Urothelium cell line (cell line): Measurements from ENCODE around the gene RAB5B.
A peak's percentile ranks its signal among the peaks of the same experiment; 100 is the strongest.

Source experiments
- DNase-seq: peaks from one replicate; pipeline ENCODE4 v3.0.0; 2011; ENCODE audit warnings: low spot score, mixed read lengths
- FAIRE-seq: peaks from 2 replicates; lab custom pipeline; 2011; peaks lifted over from hg19 to GRCh38; lab: Jason Lieb, UNC

The RAB5B gene

DNA sequence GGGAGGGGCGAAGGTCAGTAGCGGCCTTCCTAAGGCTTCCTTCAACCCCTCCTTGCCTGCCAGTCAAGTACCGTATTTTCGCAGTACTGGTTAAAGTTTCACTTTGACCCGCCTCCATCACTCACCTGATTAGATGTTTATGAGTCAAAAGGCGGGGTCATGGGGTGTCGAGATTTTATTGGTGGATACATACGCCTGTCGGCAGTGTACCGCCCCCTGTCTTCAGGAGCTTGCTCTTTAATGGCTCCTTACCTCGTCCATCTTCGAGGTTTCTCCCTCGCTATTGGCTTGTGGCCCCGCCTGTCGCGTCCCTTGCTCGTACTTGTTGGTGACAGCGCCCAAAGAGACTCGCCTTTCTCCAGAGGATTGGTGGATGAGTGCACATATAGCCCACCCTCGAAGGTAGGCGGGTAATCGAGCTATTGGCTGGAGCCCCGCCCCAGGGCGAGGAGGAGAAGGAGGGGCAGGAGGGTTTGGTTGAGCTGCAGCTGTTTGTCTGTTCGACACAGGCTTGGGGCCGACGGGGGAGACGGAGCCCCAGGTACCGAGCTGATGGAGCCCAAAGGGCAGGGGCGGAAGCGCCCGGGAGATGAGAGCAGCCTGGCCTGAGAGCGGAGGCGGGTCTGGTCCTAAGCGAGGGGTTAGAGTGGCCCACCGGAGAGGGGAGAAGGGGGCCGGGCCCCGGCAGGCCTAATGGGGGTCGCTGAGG is at the start of gene RAB5B:
Gene RAB5B, plus strand, starts transcription at position 480 of the 709 bp plus-strand sequence. CDS start 12,883 bp downstream, outside the sequence.
- DNase-seq = peak; percentile 96
- peak; percentile 91 for FAIRE-seq

GRCh38 chr12:55925371-55925770 is 48.5 kb upstream of the RAB5B start:
- DNase-seq (no peak), FAIRE-seq (no peak)

GRCh38 chr12:55925870-55926737 is 47.8 kb upstream of the RAB5B start:
- FAIRE-seq (no peak), DNase-seq (no peak)

- peak; percentile 93 for DNase-seq
- FAIRE-seq = no peak
These were observed 46.9 kb upstream of the RAB5B start for GRCh38 chr12:55926738-55927587.

- DNase-seq (peak; percentile 62), FAIRE-seq (no peak)
These were observed 46.0 kb upstream of the RAB5B start, which contains the start of gene PYM1 for GRCh38 chr12:55927588-55928502. Gene PYM1, minus strand, starts transcription at chr12:55927894. Its CDS starts 133 bp downstream, at chr12:55927761.

DNA sequence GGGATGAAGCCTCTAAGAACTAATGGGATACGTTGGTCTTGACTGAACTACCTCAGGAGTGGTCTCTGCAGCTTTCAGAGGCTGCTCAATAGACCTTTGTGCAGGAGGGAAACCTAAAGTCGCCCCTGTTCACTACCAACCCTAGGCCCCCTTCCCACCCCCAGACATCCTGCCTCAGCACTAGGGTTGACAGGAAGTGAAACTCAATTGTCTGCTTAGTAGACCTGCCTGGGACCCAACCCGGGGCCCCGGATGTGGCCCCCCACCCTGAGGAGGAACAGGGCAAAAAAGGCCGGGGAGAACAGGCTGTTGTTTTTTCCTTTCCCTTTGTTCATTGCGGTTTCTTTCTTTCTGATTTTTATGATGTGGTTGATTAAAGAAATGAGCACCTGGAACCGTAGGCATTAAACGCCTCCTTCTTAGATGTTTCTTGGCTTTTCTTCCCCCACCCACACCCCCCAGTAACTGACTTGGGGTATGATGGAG is 44.5 kb upstream of the RAB5B start:
- FAIRE-seq = no peak
- no peak for DNase-seq

DNA sequence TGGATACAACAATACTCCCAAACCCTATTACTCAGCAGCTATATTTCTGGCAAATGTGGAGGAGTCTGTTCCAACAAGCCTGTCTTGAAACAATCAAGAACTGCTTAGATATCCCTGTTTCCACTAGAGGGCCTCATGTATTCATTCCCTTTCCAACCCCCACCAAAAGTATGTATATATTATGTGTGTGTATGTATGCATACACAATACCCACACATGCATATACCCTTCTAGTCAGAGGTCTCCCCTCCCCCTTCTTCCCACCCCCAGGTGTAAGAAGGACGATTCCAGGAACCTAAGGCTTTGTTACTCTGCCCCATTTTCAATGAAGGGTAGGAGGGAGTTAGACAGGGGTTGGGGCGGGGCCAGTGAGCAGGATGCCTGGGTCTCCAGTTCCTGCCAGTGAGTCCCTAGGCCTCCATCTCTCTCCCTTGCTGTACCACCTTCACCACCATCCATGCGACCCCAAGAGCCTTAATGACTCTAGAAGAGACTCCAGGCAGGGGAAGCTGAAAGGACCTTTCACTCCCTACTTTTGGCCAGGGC is 43.0 kb upstream of the RAB5B start, which contains the start of gene DGKA:
Gene DGKA, plus strand, starts transcription at position 392 of the 546 bp plus-strand sequence. CDS start 5,342 bp downstream, outside the sequence.
- DNase-seq (peak; percentile 54), FAIRE-seq (no peak)

DNA sequence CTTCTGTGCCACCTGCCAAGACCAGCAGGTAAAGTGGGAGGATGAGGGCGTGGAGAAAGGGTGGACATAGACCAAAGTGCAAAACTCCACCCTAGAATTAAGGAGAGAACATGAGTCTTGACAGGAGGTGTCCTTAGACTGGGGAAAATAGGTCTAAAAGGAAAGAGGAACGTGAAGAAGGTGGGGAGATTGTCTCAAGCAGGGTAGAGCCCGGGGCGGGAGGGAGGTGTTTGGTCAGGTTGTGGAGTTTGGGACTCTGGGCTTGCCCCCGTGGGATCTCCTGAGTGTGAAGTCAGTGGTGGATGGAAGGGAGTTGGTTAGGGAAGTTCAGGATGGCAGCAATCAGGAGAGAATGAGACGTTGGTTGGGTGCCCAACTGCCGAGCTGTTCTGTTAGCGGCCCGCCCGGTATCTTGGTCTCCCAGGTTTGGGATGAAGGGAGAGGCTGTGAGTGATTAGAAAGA is 42.5 kb upstream of the RAB5B start:
- FAIRE-seq = no peak

DNA sequence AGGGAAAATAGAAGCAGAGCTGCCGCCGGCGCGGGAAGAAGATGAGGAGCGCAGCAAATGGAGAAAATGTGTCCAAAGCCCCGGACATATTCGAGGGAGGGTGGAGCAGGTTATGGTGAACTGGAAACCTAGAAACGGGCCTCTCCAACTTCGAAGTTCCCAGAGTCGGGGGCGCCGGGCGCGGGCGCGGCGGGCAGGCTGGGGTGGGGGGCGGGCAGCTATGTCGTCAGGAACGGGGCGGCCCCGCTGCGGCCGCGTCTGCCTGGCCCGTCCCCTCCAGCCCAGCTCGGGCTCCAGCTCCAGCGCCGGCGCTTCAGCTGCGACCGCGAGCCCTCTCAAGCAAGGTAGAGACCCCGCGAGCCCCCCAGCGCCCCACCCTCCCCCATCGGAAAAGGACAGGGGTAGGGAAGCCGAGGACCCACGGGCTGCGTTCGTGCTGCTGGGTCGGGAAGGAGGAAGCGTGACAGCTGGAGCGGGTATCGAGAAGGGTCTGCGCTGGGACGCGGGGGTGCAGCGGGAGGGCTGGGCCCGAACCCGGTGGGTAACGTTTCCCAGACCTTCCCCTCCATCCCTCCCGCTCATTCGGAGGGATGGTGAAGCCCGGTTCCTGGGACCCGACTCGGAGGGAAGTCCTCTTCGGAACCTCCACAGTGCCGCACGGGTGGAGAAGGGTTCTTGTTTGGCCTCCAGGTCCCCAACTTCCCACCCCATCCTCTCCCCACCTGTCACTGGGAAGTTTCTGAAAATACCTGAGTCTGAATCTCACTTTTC is 41.9 kb upstream of the RAB5B start:
- DNase-seq (peak; percentile 72), FAIRE-seq (no peak)

More for the DNA sequence above, 42.5 kb upstream of the RAB5B start:
- DNase-seq = no peak

DNA sequence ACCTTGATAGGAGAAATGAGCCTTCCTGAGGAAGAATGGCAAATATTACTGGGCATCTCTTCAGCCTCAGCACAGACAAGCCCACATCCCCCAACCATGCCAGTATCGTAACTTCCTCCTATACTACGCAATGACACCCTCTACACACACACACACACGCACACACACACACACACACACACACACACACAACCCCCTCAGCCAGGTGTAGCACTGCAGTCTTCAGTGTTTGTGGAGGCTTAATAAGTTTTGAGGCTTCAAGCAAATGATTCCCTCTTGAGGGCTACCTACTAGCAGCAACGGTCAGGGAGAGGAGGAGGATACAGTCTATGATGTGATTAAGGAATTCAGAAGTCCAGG is 41.3 kb upstream of the RAB5B start:
- FAIRE-seq (no peak), DNase-seq (peak; percentile 27)

DNA sequence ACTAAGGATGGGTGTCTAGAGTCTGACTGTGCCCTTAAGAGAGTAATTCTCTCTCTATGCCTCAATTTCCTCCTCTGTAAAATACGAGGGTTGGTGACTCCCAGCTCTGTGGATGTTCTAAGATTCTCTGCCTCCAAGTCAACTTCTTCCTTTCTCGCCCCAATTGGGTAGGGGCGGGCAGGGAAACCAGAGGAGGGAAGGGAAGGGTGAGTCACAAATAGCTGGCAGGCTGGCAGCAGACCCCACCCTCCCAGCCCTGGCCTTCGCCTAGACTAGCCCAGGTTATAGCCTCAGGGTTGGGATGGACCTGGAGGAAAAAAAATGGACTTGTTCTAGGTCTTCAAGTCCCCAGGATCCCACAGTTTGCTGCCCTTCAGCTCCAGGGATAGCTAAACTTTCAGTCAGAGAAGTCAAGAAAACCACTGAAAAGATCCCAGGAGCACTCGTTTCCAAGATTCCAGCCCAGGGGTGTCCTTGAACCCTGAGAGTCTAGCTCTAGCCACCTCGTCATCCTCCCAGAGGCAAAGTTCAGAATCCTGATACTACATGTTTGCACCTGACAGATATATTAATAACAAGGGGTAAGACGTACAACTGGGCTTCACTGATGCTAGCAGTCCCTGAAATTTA is 40.6 kb upstream of the RAB5B start:
- FAIRE-seq (no peak), DNase-seq (peak; percentile 80)

DNA sequence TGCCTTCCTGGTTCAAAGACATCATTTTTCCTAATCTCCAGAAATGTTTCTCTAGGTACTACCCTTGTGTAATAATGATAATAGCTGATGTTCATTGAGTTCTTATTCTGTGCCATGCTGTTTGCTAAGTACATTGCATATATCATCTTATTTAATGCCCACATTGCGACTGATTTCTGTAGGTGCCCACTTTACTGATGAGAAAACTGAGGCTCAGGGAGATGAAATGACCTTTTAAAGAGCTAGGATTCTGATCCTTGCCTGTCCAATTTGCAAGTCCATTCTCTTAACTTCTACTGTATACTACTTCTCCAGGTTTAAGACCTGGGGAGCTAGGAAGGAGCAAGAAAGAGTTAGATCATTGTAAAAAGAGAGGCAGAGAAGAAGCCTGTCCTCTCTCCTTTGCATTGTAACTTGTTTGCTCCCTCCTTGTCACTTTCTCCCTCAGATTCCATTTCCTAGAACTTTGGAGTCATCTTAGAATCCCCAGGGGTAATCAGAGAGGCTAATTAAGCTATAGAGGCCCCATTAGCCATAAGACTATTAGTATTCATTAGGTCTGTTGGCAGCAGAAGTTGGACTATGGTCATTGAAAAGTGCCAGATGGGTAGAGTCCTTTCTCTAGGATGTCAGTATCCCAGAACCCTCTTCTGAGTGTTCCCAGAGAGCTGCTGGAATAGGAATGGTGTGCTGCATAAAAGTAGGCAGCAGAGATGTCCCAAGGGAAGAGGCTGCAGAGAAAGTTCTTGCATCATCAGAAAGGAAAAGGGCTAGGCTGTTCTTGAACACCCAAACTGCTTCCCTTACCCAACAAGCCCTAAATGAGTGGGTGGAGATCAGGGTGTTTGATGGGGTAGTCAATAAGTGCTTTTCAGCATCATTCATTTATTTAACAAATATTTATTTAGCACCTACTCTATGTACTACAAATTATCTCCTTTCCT is 39.8 kb upstream of the RAB5B start:
- DNase-seq = no peak
- no peak for FAIRE-seq

- DNase-seq (no peak), FAIRE-seq (no peak)
These were observed 39.1 kb upstream of the RAB5B start for GRCh38 chr12:55934773-55935172.

DNA sequence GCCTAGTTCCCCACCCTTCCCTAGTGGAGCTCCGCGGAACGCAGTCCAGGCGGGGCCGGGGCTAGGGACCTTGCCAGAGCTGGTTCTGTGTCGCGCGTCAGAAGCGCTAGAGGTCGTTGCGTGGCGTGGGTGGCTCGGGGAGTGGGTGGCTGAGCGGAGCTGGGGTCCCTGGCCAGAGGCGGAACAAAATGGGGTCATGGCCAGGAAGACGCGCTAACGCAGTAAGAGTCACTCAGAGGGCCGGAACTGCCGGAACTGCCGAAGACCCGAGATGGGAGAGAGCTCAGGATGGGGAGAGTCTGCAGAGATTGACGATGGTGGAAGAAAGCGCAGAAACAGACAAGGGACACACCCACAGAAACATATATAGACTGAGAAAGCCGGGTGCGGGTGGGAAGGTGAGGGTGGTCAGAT is 38.1 kb upstream of the RAB5B start:
- no peak for DNase-seq
- no peak for FAIRE-seq

DNA sequence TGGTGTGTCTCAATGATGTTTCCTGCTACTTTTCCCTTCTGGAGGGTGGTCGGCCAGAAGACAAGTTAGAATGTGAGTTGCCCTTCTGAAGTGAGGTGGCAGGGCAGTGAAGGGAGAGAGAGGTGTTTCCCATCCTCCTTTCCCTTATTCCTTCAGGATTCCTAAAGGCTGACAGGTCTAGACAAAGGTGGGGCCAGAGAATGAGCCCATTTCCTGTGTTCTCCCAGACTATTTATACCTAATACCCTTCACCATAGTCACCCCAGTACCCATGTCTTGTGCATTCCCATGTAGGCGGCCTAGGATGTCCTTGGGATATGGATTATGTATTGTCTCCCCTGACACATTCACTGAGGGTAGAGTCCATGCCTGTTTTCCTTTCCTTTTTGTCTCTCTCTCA is 35.9 kb upstream of the RAB5B start:
- no peak for FAIRE-seq
- no peak for DNase-seq

GRCh38 chr12:55938826-55939501 is 34.9 kb upstream of the RAB5B start:
- no peak for FAIRE-seq

More at GRCh38 chr12:55938826-55939501, 34.9 kb upstream of the RAB5B start:
- DNase-seq = no peak
